SU-DHL-6 (cell line): Measurements from ENCODE around the gene STARD5.

Experiments
- EZH2phosphoT487 ChIP-seq: fragments of 200-600 bp; sonication (generic), shearing (Covaris generic); conservative IDR thresholded peaks from 2 replicates; pipeline ENCODE4 v1.6.1; 2018; ENCODE audit warnings: mild to moderate bottlenecking, antibody characterized with exemption, low read length, moderate library complexity, mixed read lengths
- TF ChIP-seq, protein P1 (sequence below): fragments of 200-600 bp; sonication (generic); IDR thresholded peaks from one replicate; pipeline ENCODE4 v1.5.1; 2017; ENCODE audit warnings: antibody characterized with exemption, mild to moderate bottlenecking, low read length, moderate library complexity; ENCODE audit not compliant: insufficient read depth, poor library complexity, severe bottlenecking

DNA sequence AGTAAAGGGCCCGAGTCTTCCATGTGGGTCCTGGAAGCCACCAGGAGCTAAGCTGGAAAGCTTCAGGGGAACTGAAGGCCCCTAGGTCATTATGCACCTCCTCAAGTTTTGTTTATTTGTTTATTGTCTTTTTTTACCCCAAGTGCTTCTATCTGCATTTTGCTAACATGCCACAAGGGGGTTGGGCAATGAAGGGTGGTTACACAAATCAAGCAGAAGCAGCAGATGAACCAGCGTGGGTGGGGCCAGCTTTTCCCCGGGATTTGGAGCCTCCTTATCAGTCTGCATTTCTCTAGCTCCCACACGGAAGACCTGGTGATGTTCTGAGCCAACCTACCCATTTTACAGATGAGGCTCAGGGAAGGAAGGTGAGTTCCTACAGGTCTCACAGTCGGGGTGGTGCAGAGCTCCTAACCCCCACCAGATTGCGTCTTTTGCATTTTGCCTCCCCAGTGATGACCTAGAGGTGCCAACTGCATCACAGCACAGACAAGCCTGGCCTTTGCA lies 33.3 kb upstream of the STARD5 start:
- TF ChIP-seq, protein P1, sequence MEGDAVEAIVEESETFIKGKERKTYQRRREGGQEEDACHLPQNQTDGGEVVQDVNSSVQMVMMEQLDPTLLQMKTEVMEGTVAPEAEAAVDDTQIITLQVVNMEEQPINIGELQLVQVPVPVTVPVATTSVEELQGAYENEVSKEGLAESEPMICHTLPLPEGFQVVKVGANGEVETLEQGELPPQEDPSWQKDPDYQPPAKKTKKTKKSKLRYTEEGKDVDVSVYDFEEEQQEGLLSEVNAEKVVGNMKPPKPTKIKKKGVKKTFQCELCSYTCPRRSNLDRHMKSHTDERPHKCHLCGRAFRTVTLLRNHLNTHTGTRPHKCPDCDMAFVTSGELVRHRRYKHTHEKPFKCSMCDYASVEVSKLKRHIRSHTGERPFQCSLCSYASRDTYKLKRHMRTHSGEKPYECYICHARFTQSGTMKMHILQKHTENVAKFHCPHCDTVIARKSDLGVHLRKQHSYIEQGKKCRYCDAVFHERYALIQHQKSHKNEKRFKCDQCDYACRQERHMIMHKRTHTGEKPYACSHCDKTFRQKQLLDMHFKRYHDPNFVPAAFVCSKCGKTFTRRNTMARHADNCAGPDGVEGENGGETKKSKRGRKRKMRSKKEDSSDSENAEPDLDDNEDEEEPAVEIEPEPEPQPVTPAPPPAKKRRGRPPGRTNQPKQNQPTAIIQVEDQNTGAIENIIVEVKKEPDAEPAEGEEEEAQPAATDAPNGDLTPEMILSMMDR: no peak
- TF ChIP-seq EZH2phosphoT487: no peak
